ACC112 (cell line): ENCODE data around the gene TMEM131L.

Source experiments
- H2AFZ ChIP-seq: fragments of 200-600 bp; sonication (generic); one replicate; pipeline ENCODE4 v1.6.0; 2017; ENCODE audit warnings: antibody characterized with exemption, low read length; ENCODE audit not compliant: unreplicated experiment
- H3K27ac ChIP-seq: fragments of 200-600 bp; sonication (generic); 2 replicates; pipeline ENCODE4 v1.5.1; 2014; ENCODE audit warnings: low read depth, mild to moderate bottlenecking, antibody characterized with exemption, low read length, moderate library complexity
- H3K27me3 ChIP-seq: fragments of 200-600 bp; sonication (generic); 2 replicates; pipeline ENCODE4 v1.6.1; 2014; ENCODE audit warnings: mild to moderate bottlenecking, antibody characterized with exemption, low read length, moderate library complexity, mixed read lengths; ENCODE audit not compliant: insufficient read depth
- H3K36me3 ChIP-seq: fragments of 200-600 bp; sonication (generic); 2 replicates; pipeline ENCODE4 v1.6.1; 2016; ENCODE audit warnings: mild to moderate bottlenecking, antibody characterized with exemption, low read length, moderate library complexity, mixed read lengths; ENCODE audit not compliant: insufficient read depth
- H3K4me1 ChIP-seq: fragments of 200-600 bp; sonication (generic); one replicate; pipeline ENCODE4 v1.6.1; 2016; ENCODE audit warnings: low read length, mixed read lengths; ENCODE audit not compliant: insufficient read depth, unreplicated experiment, control insufficient read depth
- H3K4me3 ChIP-seq: fragments of 200-600 bp; sonication (generic); 2 replicates; pipeline ENCODE4 v1.5.1; 2014; ENCODE audit warnings: mild to moderate bottlenecking, low read depth, low read length
- H3K79me2 ChIP-seq: fragments of 200-600 bp; sonication (generic); one replicate; pipeline ENCODE4 v1.6.0; 2016; ENCODE audit warnings: low read length; ENCODE audit not compliant: control insufficient read depth, unreplicated experiment, insufficient read depth

The TMEM131L gene

DNA sequence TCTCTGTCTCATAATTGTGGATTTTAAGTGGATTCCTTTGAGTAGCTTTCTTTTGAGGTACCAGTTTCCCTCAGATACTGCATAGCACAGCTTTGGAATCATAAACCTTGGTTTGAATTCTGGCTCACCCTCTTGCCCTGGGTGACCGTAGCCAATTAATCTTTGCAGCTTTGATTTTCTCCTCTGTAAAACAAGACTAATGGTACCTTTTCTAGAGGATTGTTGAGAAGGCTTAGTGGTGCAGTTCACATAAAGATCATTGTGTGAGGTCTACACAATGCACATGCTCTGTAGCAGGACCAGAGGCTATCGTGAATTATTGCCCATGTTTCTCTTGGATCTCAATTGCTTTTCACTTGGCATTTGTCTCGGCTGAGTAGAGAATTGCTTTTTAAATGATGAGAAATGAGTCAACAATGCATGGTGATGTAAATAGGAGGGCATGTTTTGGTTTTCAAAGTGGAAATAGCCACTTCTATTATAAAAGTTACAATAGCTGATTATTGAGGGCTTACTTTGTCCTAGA is 47.9 kb downstream of the TMEM131L start:
- Histone ChIP-seq H2AFZ (no peak overlapping the region), H3K4me1 (peaks cover 38% of the 10 kb centered on the region), H3K79me2 (no peaks in the 10 kb centered on the region), H3K27ac (peak overlapping the region; percentile 83), H3K36me3 (no peaks in the 10 kb centered on the region), H3K4me3 (peak overlapping the region; percentile 52), H3K27me3 (no peaks in the 10 kb centered on the region)

DNA sequence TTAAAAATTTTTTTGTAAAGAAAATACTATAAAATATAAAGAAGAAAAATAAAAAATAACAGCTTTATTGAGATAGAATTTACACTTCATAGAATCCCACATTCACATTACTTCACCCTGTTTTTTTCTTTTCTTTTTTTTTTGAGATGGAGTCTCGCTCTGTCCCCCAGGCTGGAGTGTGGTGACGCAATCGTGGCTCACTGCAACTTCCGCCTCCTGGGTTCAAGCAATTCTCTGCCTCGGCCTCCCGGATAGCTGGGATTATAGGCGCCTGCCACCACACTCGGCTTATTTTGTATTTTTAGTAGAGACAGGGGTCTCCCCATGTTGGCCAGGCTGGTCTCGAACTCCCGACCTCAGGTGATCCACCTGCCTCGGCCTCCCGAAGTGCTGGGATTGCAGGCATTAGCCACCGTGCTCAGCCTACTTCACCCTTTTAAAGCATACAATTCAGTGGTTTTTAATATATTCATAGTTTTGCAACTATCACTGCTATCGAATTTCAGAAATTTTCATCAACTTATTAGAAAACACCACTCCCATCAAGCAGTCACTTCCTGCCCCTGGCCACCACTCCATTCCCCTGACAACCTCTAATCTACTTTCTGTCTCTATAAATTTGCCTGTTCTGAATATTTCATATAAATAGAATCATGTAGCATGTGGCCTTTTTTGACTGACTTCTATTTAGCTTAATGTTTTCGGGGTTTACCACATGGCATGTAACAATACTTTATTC is 48.7 kb downstream of the TMEM131L start:
- no peak overlapping the region for H2AFZ ChIP-seq
- no peak overlapping the region for H3K4me3 ChIP-seq
- H3K27ac ChIP-seq: peak overlapping the region; percentile 83
- no peaks in the 10 kb centered on the region for H3K79me2 ChIP-seq
- H3K36me3 ChIP-seq: no peaks in the 10 kb centered on the region
- no peaks in the 10 kb centered on the region for H3K27me3 ChIP-seq
- peaks cover 38% of the 10 kb centered on the region for H3K4me1 ChIP-seq

DNA sequence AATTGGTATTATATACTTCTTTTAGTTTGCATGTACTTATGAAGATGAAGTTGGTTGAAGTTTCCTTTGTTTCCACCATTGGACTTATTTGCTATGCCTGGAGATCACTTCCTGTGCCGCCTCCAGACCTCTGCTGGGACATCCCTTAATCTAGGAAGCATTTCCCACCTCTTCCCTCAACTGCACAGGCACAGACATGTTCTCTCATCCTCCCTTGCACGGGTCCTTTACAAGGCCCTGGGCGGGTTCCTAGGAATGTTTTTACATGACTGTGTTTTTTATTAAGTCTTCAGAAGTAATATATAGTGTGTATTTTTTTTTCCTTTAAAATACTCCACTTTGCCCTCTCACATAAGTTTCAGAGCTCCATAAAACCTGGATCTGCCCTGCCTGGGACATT is 51.0 kb downstream of the TMEM131L start:
- Histone ChIP-seq H2AFZ (no peak overlapping the region), H3K79me2 (no peaks in the 10 kb centered on the region), H3K27me3 (no peaks in the 10 kb centered on the region), H3K4me3 (no peak overlapping the region), H3K4me1 (peaks cover 34% of the 10 kb centered on the region), H3K36me3 (no peaks in the 10 kb centered on the region), H3K27ac (no peak overlapping the region)

DNA sequence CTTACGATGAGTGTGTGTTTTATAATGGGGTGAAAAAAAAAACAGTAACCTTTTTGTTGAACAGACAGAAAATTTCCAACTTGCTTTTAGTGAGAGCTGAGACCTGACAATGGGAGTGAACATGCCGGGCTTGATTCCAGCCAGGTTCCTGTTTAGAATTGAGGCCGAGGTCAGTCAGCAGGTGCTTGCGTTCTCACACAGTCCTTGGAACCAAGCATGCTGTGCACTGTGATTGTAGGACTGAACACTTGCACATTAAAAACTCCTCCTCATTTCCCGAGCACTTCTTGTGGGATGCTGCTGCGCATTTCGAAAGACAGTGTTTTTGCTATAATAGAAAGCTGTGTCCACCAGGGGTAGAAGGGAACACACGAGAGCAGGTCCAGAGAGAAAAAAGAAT is 51.8 kb downstream of the TMEM131L start:
- H3K27me3 ChIP-seq: no peaks in the 10 kb centered on the region
- H3K4me3 ChIP-seq: no peak overlapping the region
- no peaks in the 10 kb centered on the region for H3K36me3 ChIP-seq
- H3K79me2 ChIP-seq: no peaks in the 10 kb centered on the region
- no peak overlapping the region for H2AFZ ChIP-seq
- peaks cover 25% of the 10 kb centered on the region for H3K4me1 ChIP-seq
- no peak overlapping the region for H3K27ac ChIP-seq

DNA sequence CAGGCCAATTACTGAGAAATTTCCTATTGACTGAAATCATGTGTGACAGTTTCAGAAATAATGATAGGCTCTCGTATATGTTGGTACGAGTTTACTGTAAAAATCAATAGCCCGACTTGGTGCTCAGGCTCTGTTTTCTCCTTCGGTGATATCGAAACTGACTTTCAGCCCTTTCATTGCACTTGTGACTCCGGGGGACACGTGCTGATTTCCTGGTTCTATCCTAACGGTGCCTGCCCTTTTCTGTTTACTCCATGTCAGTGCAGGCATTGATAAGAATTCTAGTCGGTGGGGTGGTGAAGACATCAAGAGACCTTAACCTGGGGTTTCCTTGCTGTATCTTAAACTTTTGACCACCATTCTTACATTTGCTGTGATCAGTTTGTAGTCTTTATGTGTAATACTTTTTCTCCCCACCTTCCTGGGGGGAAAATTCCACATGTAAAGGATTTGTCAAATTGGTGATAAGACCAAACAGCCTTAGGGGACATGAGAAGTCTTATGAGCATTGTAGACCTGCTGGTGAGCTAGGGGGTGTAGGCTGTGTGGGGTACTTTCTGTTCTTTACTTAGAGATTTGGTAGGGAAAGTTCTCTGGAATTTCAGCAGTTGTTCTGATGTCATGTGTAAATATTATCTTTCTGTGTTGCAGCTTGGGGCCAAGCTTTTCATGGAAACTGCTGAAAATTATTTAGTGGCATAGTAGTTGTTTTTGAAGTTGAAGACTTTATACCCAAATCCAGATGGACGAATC is 52.7 kb downstream of the TMEM131L start:
- no peaks in the 10 kb centered on the region for H3K79me2 ChIP-seq
- no peaks in the 10 kb centered on the region for H3K27me3 ChIP-seq
- no peak overlapping the region for H3K27ac ChIP-seq
- peaks cover 17% of the 10 kb centered on the region for H3K4me1 ChIP-seq
- H3K4me3 ChIP-seq: no peak overlapping the region
- H2AFZ ChIP-seq: no peak overlapping the region
- no peaks in the 10 kb centered on the region for H3K36me3 ChIP-seq

DNA sequence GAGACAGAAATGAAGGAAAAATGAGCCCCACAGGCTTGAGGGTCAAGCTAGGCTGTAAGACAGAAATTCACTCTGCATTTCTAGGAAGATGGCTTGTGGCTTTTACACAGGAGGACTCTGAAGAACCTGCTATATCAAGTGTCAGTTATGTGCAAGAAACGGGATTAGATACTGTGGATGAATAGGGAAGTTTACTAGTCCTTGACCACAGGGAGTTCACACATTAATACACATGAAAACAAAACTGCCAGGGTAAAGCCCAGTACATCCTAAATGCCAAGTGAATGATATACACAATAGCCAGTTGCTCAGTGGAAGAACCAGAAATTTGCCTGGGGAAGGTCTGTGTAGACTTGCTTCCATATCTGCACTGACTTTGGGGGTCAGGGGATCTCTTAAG is 53.5 kb downstream of the TMEM131L start:
- Histone ChIP-seq H3K36me3 (no peaks in the 10 kb centered on the region), H2AFZ (no peak overlapping the region), H3K4me1 (peaks cover 10% of the 10 kb centered on the region), H3K79me2 (no peaks in the 10 kb centered on the region), H3K4me3 (no peak overlapping the region), H3K27ac (no peak overlapping the region), H3K27me3 (no peaks in the 10 kb centered on the region)

DNA sequence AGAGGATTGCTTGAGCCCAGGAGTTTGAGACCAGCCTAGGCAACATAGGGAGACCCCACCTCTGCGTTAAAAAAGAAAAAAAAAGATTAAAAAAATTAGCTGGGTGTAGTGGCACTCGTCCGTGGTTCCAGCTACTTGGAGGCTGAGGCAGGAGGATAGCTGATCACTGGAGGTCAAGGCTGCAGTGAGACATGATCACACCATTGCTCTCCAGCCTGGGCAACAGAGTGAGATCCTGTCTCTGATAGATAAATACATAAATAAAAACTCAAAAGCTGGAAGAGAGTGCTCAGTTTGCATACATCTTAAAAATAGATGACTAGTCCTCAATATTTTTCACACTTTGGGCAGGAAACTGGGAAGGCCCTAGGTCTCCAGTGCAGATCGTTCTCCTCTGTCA is 54.1 kb downstream of the TMEM131L start:
- Histone ChIP-seq H2AFZ (no peak overlapping the region), H3K27me3 (no peaks in the 10 kb centered on the region), H3K79me2 (no peaks in the 10 kb centered on the region), H3K36me3 (no peaks in the 10 kb centered on the region), H3K27ac (no peak overlapping the region), H3K4me3 (no peak overlapping the region), H3K4me1 (peaks cover 4% of the 10 kb centered on the region)

DNA sequence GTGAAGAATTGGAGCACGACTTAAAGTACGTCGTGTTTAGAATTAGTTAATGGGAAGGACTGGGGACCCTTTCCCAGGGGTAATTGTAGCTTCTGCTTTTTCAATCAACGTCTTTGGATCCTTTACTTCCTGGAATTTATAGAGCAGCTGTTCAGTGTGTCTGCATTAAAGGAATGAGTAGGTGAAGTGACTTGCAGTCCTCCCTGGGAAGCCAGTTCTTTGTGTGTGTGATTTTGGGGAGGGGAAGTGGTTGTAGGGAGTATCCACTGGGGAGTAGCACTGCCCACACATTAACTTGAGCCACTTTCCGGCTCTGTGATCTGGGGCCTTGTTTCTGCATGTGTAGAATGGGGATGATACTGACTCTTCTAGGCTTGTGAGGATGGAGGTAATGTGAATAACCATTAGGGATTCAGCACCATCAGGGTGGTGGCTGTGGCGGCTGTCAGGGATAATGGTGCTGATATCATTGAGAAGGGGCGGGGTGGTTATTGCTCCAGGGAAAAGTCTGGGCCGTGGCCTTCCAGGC is 54.7 kb downstream of the TMEM131L start:
- H2AFZ ChIP-seq: no peak overlapping the region
- no peak overlapping the region for H3K4me3 ChIP-seq
- H3K79me2 ChIP-seq: no peaks in the 10 kb centered on the region
- H3K36me3 ChIP-seq: no peaks in the 10 kb centered on the region
- no peaks in the 10 kb centered on the region for H3K4me1 ChIP-seq
- H3K27ac ChIP-seq: no peak overlapping the region
- H3K27me3 ChIP-seq: no peaks in the 10 kb centered on the region

DNA sequence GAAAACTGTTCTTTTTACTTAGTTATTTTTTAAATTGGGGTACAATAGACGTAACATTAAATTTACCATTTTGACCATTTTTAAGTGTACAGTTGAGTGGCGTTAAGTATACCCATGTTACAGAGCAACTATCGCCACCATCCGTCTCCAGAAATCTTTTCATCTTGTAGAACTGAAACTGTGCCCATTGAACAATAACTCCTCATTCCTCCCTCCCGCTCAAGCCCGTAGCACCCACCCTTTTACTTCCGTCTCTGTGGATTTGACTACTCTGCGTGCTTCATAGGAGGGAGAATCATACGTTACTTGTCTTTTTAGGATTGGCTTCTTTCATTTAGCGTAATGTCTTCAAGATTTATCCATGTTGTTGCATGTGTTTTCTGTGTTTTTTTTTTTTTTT is 55.3 kb downstream of the TMEM131L start:
- Histone ChIP-seq H3K27me3 (no peaks in the 10 kb centered on the region), H3K79me2 (no peaks in the 10 kb centered on the region), H2AFZ (no peak overlapping the region), H3K4me1 (no peaks in the 10 kb centered on the region), H3K4me3 (no peak overlapping the region), H3K27ac (no peak overlapping the region), H3K36me3 (no peaks in the 10 kb centered on the region)

DNA sequence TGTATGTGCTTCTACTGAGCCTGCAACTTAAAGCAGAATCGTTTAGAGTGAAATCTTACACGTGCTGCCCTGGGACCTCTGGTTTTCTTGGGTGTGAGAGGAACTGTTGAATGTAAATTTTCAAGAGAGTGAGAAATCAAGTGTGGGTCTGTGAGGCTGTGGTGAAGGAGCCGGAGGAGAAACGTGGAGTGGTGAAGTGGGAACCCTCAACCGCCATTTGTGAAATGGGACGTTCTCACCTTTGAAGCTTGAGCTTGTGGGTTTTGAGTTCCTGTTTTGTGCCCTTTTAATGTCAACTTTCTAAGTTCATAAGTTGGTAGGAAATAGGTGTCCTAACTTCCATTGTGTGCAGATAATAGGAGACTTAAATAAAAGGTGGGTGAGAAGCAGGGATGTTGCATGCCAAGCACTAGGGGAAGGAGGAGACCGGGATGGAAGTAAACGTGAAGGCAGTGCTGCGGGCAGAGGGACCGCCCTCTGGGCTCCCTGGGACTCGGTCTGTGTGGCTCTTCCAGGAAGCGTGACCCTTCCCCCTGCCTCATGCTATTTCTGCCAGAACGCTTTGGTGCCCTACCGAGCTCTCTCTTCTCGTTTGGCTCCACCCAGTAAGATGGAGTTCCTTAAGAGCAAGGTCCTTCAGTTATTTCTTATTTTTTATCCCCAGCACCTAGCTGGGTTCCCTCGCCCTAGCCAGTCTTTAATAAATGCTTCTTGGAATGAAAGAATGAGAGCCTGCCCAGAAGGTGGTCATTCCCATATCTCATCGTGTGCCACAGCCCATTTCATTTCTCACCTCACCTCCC is 56.0 kb downstream of the TMEM131L start:
- no peak overlapping the region for H3K27ac ChIP-seq
- no peak overlapping the region for H3K4me3 ChIP-seq
- H3K36me3 ChIP-seq: no peaks in the 10 kb centered on the region
- H3K4me1 ChIP-seq: no peaks in the 10 kb centered on the region
- no peaks in the 10 kb centered on the region for H3K79me2 ChIP-seq
- H3K27me3 ChIP-seq: no peaks in the 10 kb centered on the region
- no peak overlapping the region for H2AFZ ChIP-seq
